CD4-positive, alpha-beta T cell treated with Interleukin-4 for 4 hours (primary cell): Measurements from ENCODE around the gene AMOTL2.

Experiments used
- DNase-seq: peaks from one replicate; pipeline ENCODE4 v3.0.0-alpha.2; 2020

The AMOTL2 gene

DNA sequence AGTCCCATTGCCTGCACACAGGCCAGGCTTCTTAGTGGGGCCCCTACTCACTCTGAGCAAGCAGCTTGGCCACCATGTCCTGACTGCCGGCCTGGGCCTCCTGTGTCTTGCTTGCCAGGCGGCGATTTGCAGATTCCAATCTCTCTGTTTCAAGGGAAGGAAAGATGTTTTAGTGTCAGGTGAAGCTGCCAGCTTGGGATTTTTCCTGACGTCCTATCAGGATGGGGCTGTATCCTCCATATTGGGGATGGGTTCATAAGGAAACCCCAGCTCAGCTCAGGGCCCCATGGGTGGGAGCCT, 8.5 kb downstream of the AMOTL2 start:
- DNase-seq: no peak

DNA sequence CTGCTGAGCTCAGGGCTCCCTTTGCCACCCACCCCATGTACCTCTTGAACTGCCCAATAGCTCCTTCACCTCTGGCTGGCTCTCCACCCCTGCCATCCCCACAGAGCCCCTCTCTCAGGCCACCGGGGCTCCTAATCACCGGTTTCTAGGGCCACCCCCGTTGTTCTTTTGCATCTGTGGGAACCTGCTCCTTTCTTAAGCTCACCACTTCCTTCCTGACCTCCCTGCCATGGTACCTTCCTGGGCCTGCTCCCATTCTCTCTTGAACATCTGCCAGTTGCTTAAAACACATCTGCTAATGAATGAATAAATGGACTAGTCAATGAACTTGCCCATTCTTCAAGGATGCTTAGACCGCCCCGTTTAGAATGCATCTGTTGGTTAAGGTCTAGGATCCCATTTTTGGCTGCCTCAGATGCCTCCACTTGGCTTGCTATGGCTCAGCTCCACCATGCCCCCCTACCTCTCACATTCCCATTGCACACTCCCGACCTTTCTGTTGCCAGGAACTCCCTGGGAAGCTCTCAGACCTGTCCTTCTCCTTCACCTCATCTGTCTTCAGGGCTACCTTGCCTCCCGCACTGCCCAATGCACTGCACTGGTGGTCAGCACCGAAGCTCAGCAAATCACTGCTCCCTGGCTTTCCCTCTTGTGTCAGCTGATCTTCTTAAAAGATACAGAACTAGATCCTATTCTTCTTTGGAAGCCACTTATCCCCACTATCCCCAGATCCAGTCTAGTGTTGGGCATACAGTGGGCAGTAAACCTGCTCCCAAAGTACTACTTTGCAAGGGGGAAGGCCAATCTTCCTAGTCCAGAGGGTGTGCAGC, 9.1 kb downstream of the AMOTL2 start:
- DNase-seq: no peak

DNA sequence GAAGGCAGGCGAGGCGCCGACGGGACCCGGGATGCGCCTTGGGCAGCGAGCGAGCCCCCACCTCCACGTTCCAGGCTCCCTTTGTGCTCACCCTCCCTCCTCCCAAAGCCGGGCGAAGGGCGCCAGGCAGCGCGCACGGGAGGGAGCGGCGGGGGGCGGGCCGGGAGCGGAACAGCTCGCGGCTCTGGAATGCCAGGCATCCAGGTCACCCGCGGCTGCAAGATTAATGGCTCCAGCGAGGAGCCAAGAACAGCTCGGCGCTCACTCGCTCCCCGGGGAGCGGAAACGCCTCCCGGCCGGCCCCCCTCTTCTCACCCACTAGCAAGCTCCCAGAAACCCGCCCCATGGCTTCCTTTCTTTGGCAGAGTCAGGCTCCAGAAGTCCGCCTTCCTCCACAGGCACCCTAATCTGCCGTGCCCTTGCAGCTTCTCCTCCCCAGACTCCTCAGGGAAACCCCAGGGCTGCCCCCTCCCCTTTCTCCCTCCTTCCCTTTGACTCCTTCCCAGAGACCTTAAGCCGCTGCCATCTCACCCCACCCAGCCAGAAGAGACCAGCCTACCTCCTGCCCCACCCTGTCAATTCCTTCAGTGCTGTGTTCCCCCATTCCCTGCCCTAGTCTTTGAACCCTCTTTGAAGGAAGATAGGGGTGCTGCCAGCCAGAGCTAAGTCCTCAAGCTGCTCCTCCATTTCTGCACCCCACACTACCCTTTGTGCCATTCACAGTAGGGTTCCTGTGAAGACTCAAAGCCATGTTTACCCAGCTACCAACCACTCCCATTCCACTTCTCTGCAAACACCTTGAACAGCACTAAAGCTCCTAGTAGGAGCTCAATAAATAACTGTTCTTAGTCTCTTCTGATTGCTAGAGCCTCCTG, 9.9 kb downstream of the AMOTL2 start:
- DNase-seq: no peak

DNA sequence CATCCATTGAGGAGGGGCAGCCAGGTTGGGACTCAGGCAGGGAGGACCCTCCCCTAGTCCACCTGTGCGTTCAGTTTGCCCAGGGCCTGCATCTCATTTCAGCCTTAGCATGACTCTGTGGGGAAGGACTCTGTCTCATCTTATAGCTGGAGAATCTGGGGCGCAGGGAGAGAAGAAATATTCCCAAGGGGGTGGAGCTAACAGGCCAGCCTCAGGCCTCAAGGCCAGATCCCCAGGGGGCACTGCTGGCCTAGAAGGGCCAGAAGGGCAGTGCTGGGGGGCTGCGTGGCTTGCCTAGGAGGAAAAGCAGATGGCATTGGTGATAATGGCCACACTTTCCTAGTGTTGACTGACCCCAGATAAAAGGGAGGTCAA, 10.9 kb downstream of the AMOTL2 start:
- DNase-seq: no peak

DNA sequence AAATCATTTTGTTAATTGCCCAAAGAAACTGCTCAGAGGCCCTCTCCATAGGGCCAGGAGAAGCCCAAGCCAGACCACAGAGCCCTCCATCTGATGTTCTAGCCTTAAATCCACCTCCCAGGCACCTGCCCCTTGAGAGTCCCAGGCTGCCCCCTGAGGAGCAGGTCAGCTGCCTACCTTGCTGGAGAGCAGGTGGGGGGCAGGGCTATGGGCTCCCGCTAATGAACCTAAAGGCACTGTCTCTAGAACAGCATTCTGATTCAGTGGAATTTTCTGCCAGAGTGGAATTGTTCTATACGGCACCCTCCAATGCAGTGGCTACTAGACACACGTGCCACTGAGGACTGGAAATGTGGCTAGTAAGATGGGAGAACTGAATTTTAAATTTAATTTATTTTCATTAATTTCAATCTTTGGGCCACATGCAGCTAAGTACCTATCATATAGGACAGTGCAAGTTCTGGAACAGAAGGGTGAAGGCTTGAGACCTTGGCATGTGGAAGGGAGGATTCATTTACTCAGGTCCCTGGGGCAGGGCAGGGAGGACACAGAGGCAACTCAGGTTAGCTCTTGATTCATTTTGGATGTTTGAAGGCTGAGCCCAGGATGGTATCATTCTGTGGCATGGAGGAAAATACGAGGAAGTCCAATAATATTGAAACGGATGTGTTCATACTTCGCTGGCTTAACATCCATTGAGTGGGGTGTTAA, 11.4 kb downstream of the AMOTL2 start:
- DNase-seq: no peak

DNA sequence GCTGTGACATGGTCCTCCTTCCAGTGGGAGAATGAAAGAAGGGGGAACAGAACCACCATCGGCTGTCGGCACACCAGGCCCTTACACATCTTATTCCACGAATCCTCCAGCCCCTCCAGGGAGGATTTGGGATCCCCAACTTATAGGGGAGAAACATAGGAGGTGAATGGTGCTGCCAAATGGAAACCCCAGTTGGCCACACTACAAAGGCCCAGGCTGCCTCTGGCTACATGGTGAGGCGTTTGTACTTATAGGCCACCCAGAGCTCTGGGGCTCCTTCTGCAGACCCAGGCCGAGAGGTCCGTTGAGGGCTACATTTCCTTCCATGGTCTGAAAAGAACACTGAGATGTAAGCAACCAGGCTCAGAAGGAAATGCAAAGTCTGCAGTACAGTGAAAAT, 12.0 kb downstream of the AMOTL2 start:
- DNase-seq: no peak

DNA sequence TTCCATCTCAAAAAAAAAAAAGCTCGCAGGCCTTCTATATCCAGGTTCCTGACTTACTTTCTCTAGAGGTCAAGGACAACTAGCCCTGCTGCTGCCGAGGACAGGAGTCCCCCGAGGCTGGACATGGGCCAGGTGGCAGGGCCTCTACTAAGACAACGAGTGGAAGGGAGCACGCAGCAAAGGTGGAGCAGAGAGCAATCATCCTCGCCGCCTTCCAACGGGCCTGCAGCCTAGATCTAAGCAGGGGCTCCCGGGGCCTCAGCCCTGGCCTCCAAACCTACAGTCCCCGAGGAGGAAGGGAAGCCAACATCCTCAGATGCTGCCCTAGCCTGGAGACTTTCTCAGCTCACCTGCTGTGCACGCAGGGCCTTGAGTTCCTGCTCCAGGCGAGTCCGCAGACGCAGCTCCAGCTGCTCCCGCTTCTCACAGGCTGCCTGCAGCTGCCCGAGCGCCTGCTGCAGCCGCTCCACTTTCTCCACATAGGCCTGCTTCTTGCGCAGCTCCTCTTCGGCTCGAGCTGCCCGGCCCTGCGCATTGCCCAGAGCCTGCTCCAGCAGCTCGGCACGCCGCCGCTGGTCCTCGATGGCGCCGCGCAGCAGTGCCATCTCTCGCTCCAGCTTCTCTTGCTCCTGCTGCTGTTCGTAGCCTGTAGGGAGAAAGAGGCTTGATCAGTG, 12.9 kb downstream of the AMOTL2 start:
- DNase-seq: no peak

DNA sequence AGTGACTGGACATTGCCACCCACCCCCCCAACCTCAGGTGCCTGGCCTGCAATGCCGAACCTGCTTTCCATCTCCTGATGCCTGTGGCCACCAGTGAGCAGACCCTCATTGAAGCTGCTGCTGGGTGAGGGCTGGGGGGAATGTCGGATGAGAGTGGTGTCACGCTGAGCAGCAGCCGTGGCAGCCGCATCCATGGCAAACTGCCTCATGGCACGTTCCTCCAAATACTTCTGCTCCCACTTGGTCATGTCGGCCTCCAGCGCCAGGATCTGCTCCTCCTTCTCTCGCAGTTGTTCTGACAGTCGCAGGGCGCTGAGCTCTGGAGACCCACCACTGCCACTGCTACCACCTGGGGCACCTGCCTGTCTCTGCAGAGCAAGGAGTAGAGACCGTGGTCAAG, 14.2 kb downstream of the AMOTL2 start:
- DNase-seq: no peak

DNA sequence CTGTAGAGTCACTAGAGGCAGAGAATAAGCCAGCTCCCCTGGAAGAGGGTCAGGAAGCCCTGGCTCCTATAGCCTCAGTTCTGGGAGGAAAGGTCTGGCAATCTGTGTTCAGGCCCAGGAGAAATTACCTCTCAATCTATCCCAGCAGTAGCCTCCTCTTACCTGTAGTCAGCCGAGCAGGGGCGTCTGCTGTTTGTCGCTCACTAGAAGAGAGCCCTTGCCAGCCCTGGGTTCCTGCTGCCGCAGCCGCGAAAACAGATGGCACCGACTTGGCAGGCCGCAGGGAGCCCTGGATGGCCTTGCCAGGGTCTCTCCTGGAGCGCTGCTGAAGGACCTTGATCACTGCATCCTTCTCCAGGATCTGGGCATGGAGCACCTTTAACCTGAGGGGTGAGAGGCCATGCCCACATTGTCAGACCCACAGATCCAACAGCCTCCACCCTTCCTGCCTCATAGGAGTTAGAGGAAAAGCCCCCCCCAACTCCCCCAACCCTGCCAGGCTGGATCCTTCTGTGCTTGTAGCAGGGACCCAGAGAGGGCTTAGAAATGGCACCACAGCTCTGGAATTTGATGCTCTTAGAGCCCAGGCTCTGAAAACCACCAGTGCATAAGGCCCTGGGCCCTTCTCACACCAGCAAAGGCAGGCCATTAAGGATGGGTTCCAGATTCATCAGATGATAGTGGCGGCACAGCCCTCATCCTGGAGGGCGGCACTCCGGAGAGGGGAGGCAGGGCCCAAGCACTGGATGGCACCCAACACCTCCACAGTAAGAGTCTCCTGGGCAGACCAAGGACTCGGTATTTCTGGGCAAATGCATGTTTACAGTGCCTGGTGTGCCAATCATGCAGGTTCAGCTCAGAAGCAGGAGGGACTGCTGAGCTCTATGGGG, 14.9 kb downstream of the AMOTL2 start:
- no peak for DNase-seq

DNA sequence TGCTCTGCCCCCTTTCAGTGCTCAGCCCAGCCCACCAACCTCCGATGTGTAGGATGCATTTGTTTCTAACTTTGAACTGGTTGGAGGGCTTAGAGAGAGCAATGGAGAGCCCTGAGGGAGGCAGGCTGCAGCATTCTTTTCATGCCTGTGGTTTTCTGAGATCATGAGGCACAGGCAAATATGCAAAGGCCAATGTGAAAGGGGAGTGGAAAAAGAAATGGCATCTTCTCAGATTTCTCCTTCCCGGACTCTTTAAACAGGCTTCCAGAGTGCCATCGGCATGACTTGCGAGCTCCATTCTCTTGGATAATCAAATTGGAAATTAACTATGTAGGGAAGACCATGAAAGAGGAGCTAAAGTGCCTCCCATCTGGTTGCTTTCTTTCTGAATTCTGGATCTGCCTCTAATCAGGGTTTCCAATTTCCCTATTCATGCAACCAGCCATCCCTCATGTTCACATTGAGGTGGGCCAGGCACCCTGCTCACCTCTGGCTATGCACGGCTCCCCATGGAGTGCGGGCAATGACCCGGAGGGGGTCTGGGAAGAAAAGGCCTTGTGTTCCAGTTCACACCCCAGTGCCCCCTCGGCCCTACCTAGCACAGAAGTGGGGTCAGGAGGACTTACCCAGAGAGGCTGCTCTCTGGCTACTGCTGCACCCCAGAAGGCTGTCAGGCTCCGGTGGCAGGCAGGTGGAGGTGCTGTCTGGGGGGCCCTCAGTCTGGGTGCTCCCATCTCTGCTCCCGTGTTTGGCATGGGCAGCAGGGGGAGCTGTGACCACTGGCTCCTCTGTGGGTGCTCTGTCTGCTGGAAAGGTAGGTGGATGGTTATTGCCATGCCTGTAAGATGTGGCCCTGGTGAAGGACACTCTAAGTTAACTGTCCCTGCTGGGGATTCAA, 16.1 kb downstream of the AMOTL2 start:
- no peak for DNase-seq

DNA sequence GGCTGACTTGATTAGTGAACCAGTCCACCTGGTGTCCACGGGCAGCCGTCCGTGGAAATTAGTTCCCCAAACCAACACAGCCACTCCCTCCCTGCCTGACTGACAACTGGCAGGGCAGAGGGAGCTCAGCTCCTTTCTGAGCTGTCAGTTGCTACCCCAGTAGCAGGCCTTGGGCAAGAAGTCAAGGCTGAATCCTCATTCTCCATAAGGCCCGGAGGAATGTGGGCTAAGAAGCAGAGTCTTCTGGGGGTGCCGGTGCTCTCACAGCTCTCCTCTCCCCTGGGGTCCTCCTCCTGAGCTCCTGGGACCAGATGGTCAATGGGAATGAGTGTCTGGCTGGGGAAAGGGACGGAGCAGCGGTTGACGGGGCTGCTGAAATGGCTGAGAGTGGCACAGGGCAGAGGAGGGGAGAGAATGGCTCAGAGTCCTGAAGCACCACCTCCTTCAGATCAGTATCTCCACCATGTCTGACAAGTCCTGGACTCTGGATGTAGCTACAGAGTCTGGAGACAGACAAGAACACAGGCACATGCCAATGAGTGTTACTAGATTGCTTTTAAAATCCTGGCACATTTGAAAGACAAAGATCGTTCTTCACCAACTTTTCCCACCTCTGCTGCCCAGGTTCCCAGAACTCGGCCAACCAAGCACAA, 16.9 kb downstream of the AMOTL2 start:
- DNase-seq: no peak

DNA sequence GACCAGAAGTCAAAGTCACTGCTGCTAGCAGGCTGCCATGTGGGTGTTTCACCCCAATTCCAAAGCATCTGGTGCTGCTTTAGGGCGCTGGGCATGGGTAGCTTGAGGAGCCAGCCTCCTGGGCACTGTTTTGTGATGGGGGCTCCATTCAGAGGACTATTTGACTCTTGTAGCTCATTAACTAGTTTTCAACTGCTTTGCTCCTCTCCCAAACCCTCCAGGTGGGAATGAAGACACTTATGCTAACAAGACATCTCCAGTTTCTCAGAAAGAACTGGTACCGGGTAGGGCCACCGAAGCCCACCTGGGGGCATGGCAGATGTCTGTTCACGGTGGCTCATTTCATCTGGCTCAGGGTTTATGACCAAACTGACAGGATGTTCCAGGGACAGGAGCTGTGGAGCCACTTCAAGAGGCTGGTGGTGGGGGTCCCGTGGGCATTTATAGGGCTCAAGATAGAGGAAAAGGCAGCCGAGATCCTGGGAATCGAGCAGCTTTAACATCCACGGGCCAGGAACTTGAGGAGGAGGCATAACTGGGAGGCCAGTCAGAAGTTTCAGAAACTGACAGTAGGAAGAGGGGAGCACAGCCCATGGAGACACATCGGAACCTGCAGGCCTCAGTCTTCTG, 17.7 kb downstream of the AMOTL2 start:
- DNase-seq: no peak

DNA sequence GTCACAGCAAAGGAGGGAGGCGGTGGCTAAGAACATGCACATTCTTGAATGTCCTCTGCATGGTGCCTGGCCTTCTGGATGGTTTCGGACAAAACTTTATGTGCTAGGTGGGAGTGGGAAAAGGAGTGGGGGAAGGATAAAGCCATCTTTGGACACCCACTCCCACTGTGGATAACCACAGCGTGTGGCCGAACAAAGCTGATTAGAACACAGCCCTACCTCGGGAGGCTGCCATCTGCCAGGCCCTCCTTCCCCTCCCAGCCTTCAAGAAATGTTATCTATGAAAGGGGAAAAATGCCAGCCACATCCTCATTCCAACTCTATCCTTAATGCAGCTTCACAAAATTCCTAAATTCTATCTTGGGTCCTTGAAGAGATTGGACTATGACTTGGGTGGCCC, 18.8 kb downstream of the AMOTL2 start:
- no peak for DNase-seq

DNA sequence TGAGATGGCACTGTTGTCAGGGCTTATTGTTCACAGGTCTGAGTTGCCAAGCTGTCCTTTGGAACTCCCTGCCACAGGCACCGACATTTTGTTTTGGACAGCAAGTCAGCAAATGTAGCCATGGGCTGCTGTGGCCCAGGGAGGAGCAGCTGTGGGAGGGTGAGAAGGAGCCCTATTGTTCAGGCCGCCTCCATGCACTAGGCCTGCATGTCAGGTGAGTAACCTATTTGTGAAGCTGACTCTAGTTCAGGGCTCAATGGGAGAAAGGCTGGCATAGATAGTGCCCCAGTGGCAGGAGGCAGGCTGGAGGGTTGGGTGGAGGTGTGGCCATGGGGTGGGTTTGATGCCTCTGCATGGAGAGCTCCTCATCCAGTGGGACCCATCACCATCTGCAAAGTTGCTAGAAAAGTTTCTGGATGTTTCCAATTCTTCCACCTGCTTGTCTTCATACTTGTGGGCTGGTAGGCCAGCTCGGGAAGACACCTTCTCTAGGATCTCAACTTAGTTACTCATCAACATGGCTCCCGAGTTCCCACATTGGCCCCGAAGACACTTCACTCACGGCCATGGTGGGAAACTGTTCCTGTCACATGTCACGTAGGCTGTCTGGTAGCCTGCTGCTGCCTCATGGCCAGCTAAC, 19.5 kb downstream of the AMOTL2 start:
- DNase-seq: no peak

DNA sequence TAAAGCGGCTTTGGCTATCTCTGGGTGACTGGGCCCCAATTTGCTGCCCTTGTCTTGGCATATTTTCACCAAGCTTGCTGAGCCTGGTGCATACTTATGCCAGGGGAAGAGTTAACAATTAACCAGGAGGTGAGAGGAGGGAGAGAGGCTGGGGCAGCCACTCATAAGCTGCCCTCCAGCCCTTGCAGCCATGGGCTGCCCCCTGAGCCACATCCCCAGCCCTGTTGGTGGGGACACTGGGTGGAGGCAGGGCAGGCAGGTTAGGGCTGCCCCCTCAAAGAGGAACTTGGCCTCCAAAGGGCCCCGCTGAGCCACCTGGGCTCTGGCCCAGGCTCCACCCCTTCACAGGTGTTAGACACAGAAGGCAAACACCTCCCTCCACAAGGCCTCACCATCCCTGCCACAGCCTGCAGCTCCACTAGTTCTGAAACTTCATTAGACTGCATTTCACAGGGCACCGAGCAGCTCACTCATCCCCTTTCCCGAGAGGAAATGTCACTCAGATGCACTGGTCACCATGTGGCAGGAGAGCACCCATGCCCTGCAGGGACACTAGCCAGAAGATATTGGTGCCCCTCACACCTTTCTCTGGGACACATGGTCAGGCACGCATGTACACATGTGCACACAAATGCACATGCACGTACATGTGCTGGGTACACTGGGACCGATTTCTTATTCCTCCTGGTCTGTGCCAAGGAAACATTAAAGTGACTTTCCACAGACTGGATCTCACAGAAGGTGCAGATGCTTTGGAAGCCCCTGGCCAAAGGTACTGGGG, 20.2 kb downstream of the AMOTL2 start:
- DNase-seq: no peak

DNA sequence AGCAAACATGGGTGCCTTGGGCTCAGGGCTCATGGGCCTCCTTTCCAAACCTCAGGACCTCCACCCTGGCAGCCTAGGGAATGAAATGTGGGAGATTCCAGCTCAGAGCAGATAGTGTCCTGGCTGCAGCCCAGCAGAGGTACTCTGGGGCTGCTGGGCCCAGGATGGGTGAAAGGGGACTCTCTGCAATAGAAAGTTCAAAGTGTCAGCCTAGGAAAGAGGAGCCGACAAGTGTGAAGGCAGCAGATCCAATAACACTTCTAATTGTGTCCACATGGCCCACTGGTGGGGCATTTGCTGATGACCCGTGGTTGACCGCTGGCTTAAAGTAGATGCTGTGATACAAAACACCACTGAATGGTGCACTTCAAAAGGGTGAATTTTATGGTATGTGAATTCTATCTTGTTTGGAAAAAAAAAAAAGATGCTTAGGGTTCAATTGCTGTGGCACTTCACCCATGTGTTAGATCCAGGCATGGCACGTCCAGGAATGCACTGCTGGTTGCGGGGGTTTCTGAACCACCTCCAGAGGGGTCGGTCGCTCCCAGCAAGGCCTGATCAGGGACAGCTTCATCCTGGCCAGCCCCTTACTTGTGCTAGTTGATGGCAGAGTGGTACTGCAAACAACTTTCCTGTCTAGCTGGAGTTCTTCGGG, 20.9 kb downstream of the AMOTL2 start:
- DNase-seq: no peak

DNA sequence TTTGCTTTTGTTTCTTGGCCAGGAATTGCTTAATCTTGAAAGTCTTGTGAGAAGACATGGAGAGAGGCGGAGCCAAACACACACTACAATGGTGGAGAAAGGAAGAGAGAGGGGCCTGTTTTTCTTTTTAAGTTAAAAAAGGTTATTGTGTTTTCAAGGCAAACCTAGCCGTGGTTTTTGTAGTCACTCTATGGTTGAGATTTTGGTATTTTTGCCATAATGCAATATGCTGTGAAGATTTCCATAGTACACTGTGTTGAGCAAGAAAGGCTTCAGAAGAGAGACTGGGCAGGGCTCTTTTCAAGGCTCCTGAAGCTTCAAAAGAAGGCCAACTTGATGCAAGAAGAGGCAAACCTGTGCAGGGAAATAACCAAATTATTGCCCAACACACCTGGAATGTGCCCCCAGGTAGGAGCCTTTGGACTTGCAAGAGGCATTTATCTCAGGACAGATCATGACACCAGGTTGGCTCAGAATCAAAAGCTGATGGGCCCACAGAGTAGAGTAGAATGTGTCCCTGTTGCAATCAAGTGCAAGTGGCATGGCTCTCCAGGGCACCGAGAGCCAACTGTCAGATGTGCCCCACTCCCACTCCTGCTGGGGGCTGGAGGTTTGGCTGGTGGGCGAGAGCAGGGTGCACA, 22.1 kb downstream of the AMOTL2 start:
- DNase-seq: no peak

DNA sequence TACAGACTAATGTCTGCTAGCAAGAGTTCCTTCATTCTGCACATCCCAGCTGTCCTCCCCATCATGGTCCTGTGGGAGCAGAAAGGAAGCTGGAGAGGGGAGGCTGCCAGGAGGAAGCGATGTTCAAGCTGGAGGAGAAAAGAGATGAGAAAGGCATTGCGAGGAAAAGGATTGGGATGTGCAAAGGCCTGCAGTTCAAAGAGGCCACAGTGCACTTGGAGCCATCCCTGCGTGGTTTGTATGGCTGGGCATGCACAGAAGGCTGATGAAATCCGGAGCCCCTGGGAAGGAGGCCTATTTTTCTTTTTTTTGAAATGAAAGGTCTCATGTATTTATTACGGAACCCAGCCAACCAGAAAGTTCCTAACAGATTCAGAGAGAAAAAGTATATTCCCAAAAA, 22.8 kb downstream of the AMOTL2 start:
- no peak for DNase-seq
